Stimulated activated CD8-positive, alpha-beta memory T cell treated with anti-CD3 and anti-CD28 coated beads, Interleukin-4, amount 100 ng/mL, for 4 hours (primary cell): ENCODE data around the gene JADE2.

Experiments
- DNase-seq, 2 donors: peaks; one replicate each; pipeline ENCODE4 v3.0.0-alpha.2; 2020; ENCODE audit warnings: low read depth in 2 of 2, low spot score in 1 of 2

JADE2 gene

DNA sequence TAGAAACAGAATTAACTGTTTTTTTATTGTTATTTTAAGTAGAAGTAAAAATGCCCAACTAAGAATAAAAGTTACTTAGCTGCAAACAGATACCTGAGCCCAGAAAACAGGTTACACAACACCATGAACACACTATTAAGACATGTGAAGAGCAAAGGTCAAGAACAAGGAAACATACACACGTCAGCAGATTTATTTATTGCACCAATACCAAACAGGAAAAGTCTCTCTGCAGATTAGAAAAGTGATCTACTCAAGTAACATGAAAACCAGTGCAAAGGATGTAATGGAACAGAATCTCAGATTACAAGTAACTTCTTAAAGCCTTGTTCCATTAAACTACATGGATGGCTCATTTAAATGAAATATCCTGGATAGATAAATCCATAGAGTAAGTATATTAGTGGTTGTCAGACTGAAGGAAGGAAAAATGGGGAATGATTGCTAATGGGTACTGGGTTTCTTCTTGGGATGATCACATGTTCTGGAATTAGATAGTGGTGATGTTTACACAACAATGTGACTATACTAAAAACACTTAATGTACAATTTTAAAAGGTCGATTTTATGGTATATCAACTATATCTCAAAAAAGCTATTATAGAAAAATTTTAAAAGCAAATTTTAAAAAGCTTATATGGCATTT is 101.0 kb downstream of the JADE2 start:
- no peak for DNase-seq
